GM19455 (cell line): ENCODE data around the gene CMTM6.
"Not testable (repeated sequence)": the region's sequence is repeated elsewhere in the genome, so short reads cannot be mapped to it uniquely, and the experiment has no call there.

Experiments used
- ATAC-seq: cut with Tn5 transposase; IDR thresholded peaks from one replicate; pipeline ENCODE4 v1.9.1; 2021; ENCODE audit not compliant: unreplicated experiment

Gene CMTM6

GRCh38 chr3:32500231-32500630, 2.4 kb downstream of the CMTM6 start:
- ATAC-seq: no peak

- ATAC-seq: no peak
These were observed 3.1 kb downstream of the CMTM6 start for GRCh38 chr3:32499585-32499984.

GRCh38 chr3:32498992-32499391, 3.7 kb downstream of the CMTM6 start:
- no peak for ATAC-seq

- ATAC-seq: no peak
These were observed 4.4 kb downstream of the CMTM6 start for GRCh38 chr3:32498252-32498651.

GRCh38 chr3:32495609-32496008, 7.0 kb downstream of the CMTM6 start:
- no peak for ATAC-seq

- ATAC-seq: no peak
These were observed 7.6 kb downstream of the CMTM6 start for GRCh38 chr3:32495085-32495484.

- peak; percentile 58 for ATAC-seq
These were observed 8.9 kb downstream of the CMTM6 start for GRCh38 chr3:32493437-32494414.

- no peak for ATAC-seq
These were observed 9.8 kb downstream of the CMTM6 start for GRCh38 chr3:32492684-32493436.

- no peak for ATAC-seq
These were observed 14.1 kb downstream of the CMTM6 start for GRCh38 chr3:32488474-32489008.

- ATAC-seq: no peak
These were observed 14.7 kb downstream of the CMTM6 start for GRCh38 chr3:32487781-32488473.

- ATAC-seq: no peak
These were observed 18.2 kb downstream of the CMTM6 start for GRCh38 chr3:32484436-32484835.

- no peak for ATAC-seq
These were observed 18.9 kb downstream of the CMTM6 start for GRCh38 chr3:32483772-32484171.

GRCh38 chr3:32482693-32483092, 20.0 kb downstream of the CMTM6 start:
- ATAC-seq: no peak

GRCh38 chr3:32481791-32482631, 20.6 kb downstream of the CMTM6 start:
- ATAC-seq: no peak

GRCh38 chr3:32480604-32481003, 22.0 kb downstream of the CMTM6 start:
- no peak for ATAC-seq

- no peak for ATAC-seq
These were observed 28.5 kb downstream of the CMTM6 start for GRCh38 chr3:32474201-32474600.

- not testable (repeated sequence) for ATAC-seq
These were observed 30.5 kb downstream of the CMTM6 start for GRCh38 chr3:32472151-32472550.

- ATAC-seq: no peak
These were observed 31.4 kb downstream of the CMTM6 start for GRCh38 chr3:32471246-32471645.

- no peak for ATAC-seq
These were observed 32.3 kb downstream of the CMTM6 start for GRCh38 chr3:32470362-32470761.
